Measurements from ENCODE around the gene CRKL.
A peak's percentile ranks its signal among the peaks of the same experiment; 100 is the strongest.
"Not testable (repeated sequence)": the region's sequence is repeated elsewhere in the genome, so short reads cannot be mapped to it uniquely, and the experiment has no call there.

Gene CRKL

DNA sequence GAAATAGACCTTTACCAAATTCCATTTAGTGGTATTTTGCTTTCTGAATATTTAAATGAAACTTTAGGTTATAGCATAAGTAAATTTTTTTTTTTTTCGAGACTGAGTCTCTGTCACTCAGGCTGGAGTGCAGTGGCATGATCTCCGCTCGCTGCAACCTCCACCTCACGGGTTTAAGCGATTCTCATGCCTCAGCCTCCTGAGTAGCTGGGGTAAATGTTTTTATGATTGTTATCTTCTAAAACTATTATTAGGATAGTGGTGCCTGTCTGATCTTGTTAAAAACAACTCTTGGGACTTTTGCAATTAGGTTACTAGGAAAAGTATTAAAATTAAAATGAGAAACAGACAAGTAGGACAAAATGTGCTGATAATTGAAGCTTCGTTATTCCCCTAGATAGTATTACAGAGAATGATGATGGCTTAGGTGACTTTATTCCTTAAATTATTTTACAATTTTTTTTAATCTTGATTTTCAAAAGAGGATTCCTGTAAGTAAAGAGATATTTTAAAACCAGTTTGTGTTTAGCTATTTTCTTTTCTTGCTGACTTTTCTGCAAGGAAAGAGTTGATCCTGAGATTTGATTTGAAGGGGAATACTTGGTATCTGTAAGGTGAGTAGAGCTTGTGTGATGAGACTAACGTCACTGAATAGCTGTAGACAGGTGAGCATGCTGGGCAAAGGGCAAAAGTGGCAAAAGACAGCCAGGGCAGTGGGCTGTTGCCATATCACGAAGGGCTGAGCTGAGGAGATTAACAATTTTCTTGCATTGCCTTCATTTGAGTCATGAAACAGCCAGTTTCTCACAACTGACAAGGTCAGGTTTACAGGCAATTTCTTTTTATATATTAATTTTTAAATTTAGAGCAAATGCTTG, 20.8 kb downstream of the CRKL start:
- H3K4me1 ChIP-seq (ENCODE audit: control insufficient read depth in 1 of 2, insufficient read depth in 2 of 2, low read length in 2 of 2), result peaks cover 19 to 31% of the 10 kb centered on the region in 2 donors
- no peaks in the 10 kb centered on the region for H3K27me3 ChIP-seq (ENCODE audit: low read depth, low read length)
- H3K4me3 ChIP-seq (ENCODE audit: low read depth in 1 of 2, low read length in 2 of 2), result no peak overlapping the region
- no peak overlapping the region for H3K27ac ChIP-seq (ENCODE audit: low read length)
- H3K36me3 ChIP-seq (ENCODE audit: control insufficient read depth in 1 of 2, insufficient read depth in 2 of 2, low read length in 2 of 2), result peaks cover 4 to 5% of the 10 kb centered on the region in 2 donors
- H3K9me3 ChIP-seq (ENCODE audit: control insufficient read depth in 1 of 2, low read length in 2 of 2), result no peaks in the 10 kb centered on the region

DNA sequence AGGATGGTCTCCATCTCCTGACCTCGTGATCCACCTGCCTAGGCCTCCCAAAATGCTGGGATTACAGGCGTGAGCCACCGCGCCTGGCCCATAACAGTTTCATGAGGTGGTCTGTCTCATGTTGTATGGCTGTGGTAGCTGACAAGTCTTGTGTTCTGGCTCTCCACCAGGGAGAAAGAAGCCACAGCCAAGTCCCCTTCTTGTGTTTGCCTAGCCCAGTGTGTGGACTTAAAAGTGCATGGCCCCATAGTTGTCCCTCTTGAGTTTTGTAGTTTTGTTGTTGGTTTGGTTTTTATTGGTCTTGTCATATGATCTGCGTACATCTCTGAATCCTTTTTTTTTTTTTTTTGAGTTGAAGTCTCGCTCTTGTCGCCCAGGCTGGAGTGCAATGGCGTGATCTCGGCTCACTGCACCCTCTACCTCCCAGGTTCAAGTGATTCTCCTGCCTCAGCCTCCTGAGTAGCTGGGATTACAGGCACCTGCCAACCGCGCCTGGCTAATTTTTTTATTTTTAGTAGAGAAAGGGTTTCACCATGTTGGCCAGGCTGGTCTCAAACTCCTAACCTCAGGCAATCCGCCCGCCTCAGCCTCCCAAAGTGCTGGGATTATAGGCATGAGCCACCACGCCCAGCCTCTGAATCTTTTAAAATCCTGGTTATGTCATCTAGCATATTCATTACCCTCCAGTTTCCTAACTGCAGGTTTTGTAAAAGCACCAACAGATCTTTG, 22.4 kb downstream of the CRKL start:
- H3K4me3 ChIP-seq (ENCODE audit: low read depth in 1 of 2, low read length in 2 of 2), result not testable (repeated sequence)

DNA sequence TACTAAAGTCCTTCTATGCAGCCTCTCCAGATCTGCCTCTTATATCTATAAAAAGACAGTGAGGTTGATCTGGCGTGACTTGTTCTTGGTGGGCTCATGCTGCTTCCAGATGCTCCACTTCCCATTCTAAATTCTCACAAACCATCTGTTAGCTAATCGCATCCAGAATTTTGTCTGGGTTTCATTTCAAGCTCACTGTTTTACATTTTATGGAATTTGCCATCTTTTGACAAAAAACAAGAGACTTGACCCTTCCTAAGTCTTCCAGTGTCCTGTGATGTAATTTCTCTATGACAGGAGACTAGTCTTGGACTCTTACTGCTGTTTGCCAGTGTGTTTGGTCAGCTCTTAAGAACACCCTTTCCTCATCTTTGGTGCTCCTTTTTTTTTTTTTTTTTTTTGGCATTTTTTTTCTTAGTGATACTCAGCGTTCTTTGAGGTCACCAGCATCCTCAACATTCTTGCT, 23.0 kb downstream of the CRKL start:
- no peak overlapping the region for H3K4me3 ChIP-seq (ENCODE audit: low read depth in 1 of 2, low read length in 2 of 2)
- no peaks in the 10 kb centered on the region for H3K9me3 ChIP-seq (ENCODE audit: control insufficient read depth in 1 of 2, low read length in 2 of 2)
- peaks cover 19 to 31% of the 10 kb centered on the region in 2 donors for H3K4me1 ChIP-seq (ENCODE audit: control insufficient read depth in 1 of 2, insufficient read depth in 2 of 2, low read length in 2 of 2)
- H3K27me3 ChIP-seq (ENCODE audit: low read depth, low read length), result no peaks in the 10 kb centered on the region
- H3K36me3 ChIP-seq (ENCODE audit: control insufficient read depth in 1 of 2, insufficient read depth in 2 of 2, low read length in 2 of 2), result no peaks in the 10 kb centered on the region
- H3K27ac ChIP-seq (ENCODE audit: low read length), result no peak overlapping the region

More for the DNA sequence above, 22.4 kb downstream of the CRKL start:
- H3K36me3 ChIP-seq (ENCODE audit: control insufficient read depth in 1 of 2, insufficient read depth in 2 of 2, low read length in 2 of 2); H3K27ac ChIP-seq (ENCODE audit: low read length); H3K27me3 ChIP-seq (ENCODE audit: low read depth, low read length); H3K9me3 ChIP-seq (ENCODE audit: control insufficient read depth in 1 of 2, low read length in 2 of 2): not testable (repeated sequence)
- peaks cover 19 to 31% of the 10 kb centered on the region in 2 donors for H3K4me1 ChIP-seq (ENCODE audit: control insufficient read depth in 1 of 2, insufficient read depth in 2 of 2, low read length in 2 of 2)

DNA sequence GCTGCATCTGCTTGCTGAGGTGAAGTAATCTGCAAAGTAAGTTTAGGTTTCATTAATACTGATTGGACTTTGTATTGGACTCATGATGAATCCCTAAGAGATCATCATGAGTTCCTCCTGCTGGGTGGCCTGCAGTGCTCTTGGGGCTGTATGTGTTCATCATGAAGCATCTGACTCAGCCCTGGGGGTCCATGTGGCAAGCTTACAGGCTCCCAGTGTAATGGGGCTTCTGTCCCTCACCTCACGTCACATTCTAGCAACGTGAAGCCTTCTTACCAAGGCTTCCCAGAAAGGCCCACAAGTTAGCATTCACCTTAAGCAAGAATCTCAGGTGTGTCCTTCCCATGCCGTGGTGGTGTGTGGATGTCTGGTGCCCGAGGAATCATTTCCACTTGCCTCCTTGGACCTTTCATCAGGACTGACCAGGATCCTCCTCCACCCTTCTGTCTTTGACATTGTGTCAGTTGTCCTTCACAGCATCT, 23.7 kb downstream of the CRKL start:
- Histone ChIP-seq H3K4me1 (ENCODE audit: control insufficient read depth in 1 of 2, insufficient read depth in 2 of 2, low read length in 2 of 2) (peaks cover 19 to 28% of the 10 kb centered on the region in 2 donors), H3K4me3 (ENCODE audit: low read depth in 1 of 2, low read length in 2 of 2) (no peak overlapping the region), H3K27me3 (ENCODE audit: low read depth, low read length) (no peaks in the 10 kb centered on the region), H3K9me3 (ENCODE audit: control insufficient read depth in 1 of 2, low read length in 2 of 2) (no peaks in the 10 kb centered on the region), H3K36me3 (ENCODE audit: control insufficient read depth in 1 of 2, insufficient read depth in 2 of 2, low read length in 2 of 2) (no peaks in the 10 kb centered on the region), H3K27ac (ENCODE audit: low read length) (peak overlapping the region; percentile 56)

DNA sequence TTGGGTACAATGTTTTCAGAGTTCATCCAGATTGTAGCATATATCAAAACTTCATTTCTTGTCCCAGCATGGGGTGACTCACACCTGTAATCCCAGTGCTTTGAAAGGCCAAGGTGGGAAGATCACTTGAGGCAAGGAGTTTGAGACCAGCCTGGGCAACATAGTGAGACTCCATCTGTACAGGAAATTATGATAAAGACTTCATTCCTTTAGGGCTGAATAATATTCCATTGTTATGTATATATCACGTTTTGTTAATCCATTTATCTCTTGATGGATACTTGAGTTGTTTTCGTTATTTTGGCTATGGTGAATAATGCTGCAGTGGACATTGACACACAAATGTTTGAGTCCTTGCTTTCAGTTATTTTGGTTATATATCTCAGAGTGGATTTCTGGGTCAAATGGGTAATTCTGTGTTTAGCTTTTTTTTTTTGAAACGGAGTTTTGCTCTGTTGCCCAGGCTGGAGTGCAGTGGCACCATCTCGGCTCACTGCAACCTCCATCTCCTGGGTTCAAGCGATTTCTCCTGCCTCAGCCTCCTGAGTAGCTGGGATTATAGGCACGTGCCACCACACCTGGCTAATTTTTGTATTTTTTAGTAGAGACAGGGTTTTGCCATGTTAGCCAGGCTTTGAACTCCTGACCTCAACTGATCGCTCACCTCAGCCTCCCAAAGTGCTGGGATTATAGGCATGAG, 25.1 kb downstream of the CRKL start:
- not testable (repeated sequence) for H3K27me3 ChIP-seq (ENCODE audit: low read depth, low read length); H3K36me3 ChIP-seq (ENCODE audit: control insufficient read depth in 1 of 2, insufficient read depth in 2 of 2, low read length in 2 of 2); H3K27ac ChIP-seq (ENCODE audit: low read length); H3K4me3 ChIP-seq (ENCODE audit: low read depth in 1 of 2, low read length in 2 of 2); H3K9me3 ChIP-seq (ENCODE audit: control insufficient read depth in 1 of 2, low read length in 2 of 2)
- peaks cover 15 to 30% of the 10 kb centered on the region in 2 donors for H3K4me1 ChIP-seq (ENCODE audit: control insufficient read depth in 1 of 2, insufficient read depth in 2 of 2, low read length in 2 of 2)

DNA sequence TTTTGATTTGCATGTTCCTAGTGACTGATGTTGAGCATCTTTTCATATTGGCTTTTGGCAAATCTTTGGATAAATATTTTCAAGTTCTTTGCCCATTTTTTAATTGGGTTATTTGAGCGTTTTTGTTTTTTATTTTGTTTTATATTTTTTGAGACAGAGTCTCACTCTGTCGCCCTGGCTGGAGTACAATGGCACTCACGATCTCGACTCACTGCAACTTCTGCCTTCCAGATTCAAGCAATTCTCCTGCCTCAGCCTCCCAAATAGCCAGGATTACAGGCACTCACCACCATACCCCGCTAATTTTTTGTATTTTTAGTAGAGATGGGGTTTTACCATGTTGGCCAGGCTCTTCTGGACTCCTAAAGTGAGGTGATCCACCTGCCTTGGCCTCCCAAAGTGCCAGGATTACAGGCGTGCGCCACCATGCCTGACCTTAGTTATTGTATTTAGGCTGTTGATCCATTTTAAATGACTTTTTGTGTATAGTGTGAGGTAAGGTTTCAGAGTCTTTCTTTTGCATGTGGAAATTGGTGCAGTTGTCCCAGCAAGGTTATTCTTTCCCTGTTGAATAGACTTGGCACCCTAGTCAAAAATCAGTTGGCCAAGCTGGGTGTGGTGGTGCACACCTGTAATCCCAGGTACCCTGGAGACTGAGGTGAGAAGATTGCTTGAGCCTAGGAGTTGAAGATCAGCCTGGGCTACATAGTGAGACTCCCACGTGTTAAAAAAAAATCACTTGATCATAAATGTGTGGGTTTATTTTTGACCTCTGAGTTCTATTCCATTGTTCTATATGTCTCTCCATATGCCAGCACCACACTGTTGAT, 26.1 kb downstream of the CRKL start:
- H3K27me3 ChIP-seq (ENCODE audit: low read depth, low read length), result no peaks in the 10 kb centered on the region
- no peaks in the 10 kb centered on the region for H3K9me3 ChIP-seq (ENCODE audit: control insufficient read depth in 1 of 2, low read length in 2 of 2)
- H3K4me1 ChIP-seq (ENCODE audit: control insufficient read depth in 1 of 2, insufficient read depth in 2 of 2, low read length in 2 of 2), result peaks cover 13 to 22% of the 10 kb centered on the region in 2 donors
- no peaks in the 10 kb centered on the region for H3K36me3 ChIP-seq (ENCODE audit: control insufficient read depth in 1 of 2, insufficient read depth in 2 of 2, low read length in 2 of 2)
- no peak overlapping the region for H3K27ac ChIP-seq (ENCODE audit: low read length)
- no peak overlapping the region for H3K4me3 ChIP-seq (ENCODE audit: low read depth in 1 of 2, low read length in 2 of 2)

DNA sequence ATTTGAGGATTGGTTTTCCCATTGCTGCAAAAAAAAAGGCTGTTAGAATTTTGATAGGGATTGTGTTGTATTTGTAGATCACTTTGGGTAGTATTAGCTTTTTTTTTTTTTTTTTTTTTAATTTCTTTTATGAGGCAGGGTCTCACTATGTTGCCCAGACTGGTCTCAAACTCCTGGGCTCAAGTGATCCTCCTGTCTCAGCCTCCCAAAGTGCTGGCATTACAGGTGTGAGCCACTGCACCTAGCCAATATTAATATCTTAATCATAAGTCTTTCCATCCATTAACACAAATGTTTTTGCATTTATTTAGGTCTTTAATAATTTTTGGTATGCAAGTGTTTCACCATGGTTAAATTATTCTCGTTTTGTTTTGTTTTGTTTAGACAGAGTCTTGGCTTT, 26.8 kb downstream of the CRKL start:
- Histone ChIP-seq H3K9me3 (ENCODE audit: control insufficient read depth in 1 of 2, low read length in 2 of 2) (no peaks in the 10 kb centered on the region), H3K27ac (ENCODE audit: low read length) (no peak overlapping the region), H3K4me3 (ENCODE audit: low read depth in 1 of 2, low read length in 2 of 2) (no peak overlapping the region), H3K4me1 (ENCODE audit: control insufficient read depth in 1 of 2, insufficient read depth in 2 of 2, low read length in 2 of 2) (peaks cover 13 to 18% of the 10 kb centered on the region in 2 donors), H3K36me3 (ENCODE audit: control insufficient read depth in 1 of 2, insufficient read depth in 2 of 2, low read length in 2 of 2) (no peaks in the 10 kb centered on the region), H3K27me3 (ENCODE audit: low read depth, low read length) (no peaks in the 10 kb centered on the region)

DNA sequence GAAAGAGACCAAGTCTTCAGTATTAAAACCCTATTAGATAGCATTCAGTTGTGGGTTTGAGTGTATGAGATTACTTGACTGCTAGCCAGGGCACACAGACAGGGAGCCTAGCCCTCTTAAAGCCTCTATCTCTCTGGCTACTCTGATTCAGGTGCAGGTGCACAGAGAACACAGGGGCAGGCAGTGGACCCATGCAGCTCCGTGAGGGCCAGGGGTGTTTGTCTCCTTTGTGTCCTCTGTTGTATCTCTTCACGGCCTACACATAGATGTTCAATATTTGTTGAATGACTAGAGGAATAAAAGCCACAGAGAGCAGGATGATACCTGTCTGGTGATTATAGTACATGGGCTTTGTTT, 28.3 kb downstream of the CRKL start:
- H3K36me3 ChIP-seq (ENCODE audit: control insufficient read depth in 1 of 2, insufficient read depth in 2 of 2, low read length in 2 of 2), result peaks cover 7 to 11% of the 10 kb centered on the region in 2 donors
- no peaks in the 10 kb centered on the region for H3K27me3 ChIP-seq (ENCODE audit: low read depth, low read length)
- H3K4me3 ChIP-seq (ENCODE audit: low read depth in 1 of 2, low read length in 2 of 2), result no peak overlapping the region
- H3K9me3 ChIP-seq (ENCODE audit: control insufficient read depth in 1 of 2, low read length in 2 of 2), result no peaks in the 10 kb centered on the region
- peaks cover 6 to 13% of the 10 kb centered on the region in 2 donors for H3K4me1 ChIP-seq (ENCODE audit: control insufficient read depth in 1 of 2, insufficient read depth in 2 of 2, low read length in 2 of 2)
- H3K27ac ChIP-seq (ENCODE audit: low read length), result no peak overlapping the region

DNA sequence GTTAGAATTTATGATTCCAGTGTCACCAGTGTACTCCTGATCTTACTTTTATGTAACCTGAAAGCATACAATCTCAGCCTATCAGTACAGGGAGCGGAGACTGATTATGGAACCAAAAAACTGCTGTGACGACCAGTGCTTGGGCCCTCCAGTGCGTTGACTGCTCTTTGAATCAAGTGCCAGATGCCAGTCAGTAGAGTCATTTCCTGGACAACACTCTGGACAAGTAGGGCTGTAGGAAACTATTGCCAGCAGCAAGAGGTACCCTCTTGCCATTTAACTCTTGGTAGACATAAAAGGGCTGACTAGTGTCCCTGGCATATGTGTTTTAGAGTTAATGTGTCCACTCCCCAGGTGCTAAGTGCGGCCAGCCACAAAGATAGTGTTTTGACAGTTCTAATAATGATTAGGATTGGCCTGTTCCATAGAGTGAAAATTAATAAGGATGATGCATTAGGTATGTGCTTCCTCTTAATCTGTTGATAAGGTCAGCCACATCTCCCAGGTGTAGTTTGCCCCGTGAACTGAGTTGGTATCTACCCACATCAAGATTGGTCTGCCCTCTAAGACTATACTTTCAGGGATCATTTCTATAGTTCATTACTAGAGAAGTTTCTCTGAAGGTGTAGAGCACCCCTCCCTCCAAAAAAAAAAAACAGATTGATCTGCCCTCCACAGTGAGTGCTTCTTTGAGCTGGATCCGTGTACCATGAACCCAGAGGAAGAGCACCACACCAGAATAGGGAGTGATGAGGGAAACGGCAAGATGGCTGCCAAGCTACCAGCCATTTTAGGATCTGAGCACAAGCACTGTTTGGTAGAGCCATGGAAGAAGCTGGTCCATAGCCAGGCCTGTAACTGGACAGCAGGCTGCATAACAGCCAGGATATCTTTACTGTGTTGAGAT, 29.1 kb downstream of the CRKL start:
- Histone ChIP-seq H3K36me3 (ENCODE audit: control insufficient read depth in 1 of 2, insufficient read depth in 2 of 2, low read length in 2 of 2) (peaks cover 14 to 16% of the 10 kb centered on the region in 2 donors), H3K9me3 (ENCODE audit: control insufficient read depth in 1 of 2, low read length in 2 of 2) (no peaks in the 10 kb centered on the region), H3K4me1 (ENCODE audit: control insufficient read depth in 1 of 2, insufficient read depth in 2 of 2, low read length in 2 of 2) (peaks cover 0 to 6% of the 10 kb centered on the region in 2 donors), H3K27me3 (ENCODE audit: low read depth, low read length) (no peaks in the 10 kb centered on the region), H3K27ac (ENCODE audit: low read length) (no peak overlapping the region), H3K4me3 (ENCODE audit: low read depth in 1 of 2, low read length in 2 of 2) (no peak overlapping the region)

DNA sequence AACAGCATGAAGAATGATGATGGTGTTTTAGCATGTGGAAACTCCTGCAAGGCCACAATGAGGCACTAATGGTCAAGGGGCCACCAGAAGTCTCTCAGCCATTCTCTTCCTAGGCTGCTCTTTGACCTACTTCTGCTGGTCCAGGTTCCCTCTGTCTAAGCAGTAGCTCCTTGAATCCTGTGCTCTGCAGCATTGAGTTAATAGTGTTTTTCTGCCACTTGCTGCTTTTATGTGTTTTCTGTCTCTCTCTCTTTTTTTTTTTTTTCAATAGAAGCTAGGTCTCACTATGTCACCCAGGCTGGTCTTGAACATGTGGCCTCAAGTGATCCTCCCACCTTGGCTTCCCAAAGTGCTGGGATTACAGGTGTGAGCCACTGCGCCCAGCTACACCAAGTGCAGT, 29.8 kb downstream of the CRKL start:
- Histone ChIP-seq H3K9me3 (ENCODE audit: control insufficient read depth in 1 of 2, low read length in 2 of 2) (no peaks in the 10 kb centered on the region), H3K27ac (ENCODE audit: low read length) (no peak overlapping the region), H3K4me1 (ENCODE audit: control insufficient read depth in 1 of 2, insufficient read depth in 2 of 2, low read length in 2 of 2) (peaks cover 0 to 6% of the 10 kb centered on the region in 2 donors), H3K4me3 (ENCODE audit: low read depth in 1 of 2, low read length in 2 of 2) (no peak overlapping the region), H3K27me3 (ENCODE audit: low read depth, low read length) (no peaks in the 10 kb centered on the region), H3K36me3 (ENCODE audit: control insufficient read depth in 1 of 2, insufficient read depth in 2 of 2, low read length in 2 of 2) (peaks cover 21% of the 10 kb centered on the region in 2 donors)
